ENCODE results near the gene CCL4.
"Not testable (repeated sequence)": the region's sequence is repeated elsewhere in the genome, so short reads cannot be mapped to it uniquely, and the experiment has no call there.

Gene CCL4

DNA sequence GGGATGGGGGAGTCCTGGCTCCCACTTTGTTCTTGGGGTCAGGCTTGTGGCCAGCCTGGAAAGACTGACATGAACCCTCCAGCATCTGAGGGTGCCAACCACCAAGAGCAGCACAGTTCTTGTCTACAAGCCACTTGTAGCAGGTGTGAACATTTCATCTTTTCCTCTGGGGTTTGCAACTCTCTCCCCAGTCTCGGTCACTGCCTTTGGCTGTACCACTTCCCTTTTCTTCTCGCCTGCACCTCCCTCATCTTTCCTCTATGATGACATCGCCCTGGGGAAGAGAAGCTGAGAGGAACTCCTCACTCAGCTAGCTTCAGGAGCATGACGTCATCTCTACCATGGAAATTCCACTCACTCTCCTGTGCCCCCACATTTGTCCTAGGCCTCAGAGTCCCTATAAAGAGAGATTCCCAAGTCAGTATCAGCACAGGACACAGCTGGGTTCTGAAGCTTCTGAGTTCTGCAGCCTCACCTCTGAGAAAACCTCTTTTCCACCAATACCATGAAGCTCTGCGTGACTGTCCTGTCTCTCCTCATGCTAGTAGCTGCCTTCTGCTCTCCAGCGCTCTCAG is at the start of gene CCL4:
CCL4 (plus strand) TSS at position 427 of the 575 bp plus-strand sequence; CDS start at position 506, 79 bp downstream.
- not testable (repeated sequence) for DNase-seq (ENCODE audit: low read depth, low spot score)

DNA sequence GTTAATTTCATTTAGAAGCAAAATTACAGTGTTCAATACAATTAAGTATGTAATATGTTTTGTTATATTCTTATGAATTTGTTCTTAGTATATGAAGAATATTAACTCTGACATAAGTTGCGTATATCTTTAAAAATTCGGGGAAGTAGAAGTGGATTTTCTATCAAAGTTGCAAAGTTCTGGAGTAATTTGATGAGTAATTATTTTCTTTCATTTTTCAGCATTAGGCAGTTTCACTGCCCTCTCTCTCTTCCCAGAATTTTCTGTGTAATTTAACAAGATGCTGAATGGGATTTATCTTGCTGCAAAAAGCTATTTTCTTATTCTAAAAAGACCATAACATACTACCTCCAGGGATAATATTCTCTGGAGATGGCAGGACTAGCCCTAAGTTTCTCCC is 48.5 kb upstream of the CCL4 start:
- DNase-seq (ENCODE audit: low read depth, low spot score), result no peak

DNA sequence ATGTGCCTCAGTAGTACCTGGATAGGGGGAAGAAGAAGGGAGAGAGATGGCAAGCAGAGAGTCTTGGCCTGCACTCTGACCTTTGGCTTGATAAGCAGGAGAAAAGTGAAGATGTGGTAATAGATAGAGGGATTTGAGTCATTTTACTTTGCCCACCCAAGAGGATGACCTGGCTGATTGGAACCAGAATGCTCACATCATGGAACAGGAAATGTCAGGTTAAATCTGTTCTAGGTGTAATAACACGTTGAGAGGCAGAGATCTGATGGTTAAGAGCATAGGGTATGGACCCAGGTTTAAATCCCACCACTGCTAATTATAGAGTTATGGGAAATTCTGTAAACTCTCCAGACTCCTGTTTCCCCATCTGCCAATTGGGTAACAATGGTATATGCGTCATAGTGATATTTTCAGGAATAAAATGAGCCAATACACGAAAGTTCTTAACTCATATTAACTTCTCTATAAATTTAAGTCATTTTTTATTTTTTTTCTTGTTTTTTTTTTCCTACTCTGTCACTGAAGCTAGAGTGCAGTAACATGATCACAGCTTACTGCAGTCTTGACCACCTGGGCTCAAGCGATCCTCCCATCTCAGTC is 47.6 kb upstream of the CCL4 start:
- no peak for DNase-seq (ENCODE audit: low read depth, low spot score)

DNA sequence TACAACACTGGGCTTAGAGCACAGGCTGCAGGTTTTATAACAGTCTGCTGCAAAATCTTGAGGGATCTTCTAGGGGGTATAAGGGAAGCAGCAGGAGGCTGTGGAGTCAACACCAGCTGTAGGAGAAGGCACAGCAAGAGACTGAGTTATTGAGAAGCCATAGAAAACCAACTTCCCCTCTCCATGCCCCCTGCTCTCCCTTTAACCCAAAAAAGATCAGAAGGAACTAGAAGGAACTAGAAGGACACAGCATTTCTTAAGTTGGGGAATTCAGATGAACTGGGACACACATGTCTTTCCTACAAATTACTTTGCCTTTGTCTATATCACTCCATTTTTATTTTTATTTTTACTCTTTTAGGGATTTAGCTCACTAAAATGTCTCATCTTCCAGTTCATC is 45.7 kb upstream of the CCL4 start:
- DNase-seq (ENCODE audit: low read depth, low spot score), result no peak

DNA sequence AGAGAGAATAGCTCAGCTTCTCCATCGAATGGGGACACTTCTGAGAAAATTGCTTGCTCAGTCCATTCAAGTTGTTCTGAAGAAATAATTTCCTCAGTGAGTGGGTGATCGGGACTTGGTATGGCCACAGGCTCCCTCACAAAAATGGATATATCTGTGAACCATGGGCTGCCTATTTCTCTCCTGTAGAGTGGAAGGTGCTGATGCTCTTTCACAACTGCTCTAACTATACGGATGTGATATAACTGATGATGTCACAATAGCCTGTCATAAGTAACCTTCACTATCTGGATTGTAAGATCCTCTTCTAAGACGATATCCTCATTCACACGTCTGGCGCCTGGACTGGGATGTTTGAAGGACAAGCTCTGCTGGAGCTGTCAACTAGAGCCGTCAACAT is 44.2 kb upstream of the CCL4 start:
- no peak for DNase-seq (ENCODE audit: low read depth, low spot score)

DNA sequence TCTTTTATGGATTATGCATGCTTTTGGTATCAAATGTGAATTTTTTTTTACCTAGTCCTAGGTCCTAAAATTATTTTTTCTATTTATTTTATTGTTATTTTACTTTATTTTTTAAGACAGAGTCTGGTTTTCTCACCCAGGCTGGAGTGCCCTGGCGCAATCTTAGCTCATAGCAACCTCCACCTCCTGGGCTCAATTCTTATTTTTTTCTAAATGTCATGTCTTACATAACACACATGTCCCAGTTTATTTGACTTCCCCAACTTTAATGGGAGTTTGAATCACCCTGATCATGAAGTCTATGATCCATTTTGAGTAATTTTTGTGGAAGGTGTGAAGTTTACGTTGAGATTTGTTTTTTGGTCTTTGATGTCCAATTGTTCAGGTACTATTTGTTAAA is 42.8 kb upstream of the CCL4 start:
- DNase-seq (ENCODE audit: low read depth, low spot score), result no peak

DNA sequence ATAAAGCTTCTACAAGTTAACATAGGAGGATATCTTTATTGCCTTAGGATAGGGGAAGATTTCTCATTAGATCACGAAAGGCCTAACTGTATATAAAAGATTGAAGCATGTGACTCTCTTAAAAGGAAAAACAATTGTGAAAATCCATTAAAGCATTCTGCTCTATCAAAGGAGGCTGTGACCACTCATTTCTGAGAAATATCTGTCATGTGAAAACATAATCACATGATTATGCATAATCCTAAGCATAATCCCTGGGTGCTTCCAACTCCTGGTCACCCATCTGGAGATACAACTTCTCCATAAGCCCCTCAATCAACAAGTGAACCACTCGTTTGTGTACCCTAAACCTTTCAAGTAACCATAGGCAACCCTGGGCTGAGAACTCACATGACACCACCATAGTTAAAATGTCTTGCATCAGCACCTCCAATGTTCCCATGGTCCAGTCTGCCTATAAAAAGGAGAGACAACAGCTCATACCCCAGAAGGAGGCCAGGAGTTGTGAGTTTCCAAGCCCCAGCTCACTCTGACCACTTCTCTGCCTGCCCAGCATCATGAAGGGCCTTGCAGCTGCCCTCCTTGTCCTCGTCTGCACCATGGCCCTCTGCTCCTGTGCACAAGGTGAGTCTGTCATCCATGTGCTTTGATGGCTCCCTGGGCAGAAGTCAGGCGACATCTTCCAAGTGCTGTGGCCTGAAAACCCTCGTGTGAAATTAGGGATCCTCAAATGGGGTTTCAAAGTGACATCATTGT is 39.7 kb upstream of the CCL4 start, which contains the start of gene CCL18:
CCL18 (plus strand) TSS at position 487 of the 756 bp plus-strand sequence; CDS start at position 558, 71 bp downstream.
- DNase-seq (ENCODE audit: low read depth, low spot score), result no peak

DNA sequence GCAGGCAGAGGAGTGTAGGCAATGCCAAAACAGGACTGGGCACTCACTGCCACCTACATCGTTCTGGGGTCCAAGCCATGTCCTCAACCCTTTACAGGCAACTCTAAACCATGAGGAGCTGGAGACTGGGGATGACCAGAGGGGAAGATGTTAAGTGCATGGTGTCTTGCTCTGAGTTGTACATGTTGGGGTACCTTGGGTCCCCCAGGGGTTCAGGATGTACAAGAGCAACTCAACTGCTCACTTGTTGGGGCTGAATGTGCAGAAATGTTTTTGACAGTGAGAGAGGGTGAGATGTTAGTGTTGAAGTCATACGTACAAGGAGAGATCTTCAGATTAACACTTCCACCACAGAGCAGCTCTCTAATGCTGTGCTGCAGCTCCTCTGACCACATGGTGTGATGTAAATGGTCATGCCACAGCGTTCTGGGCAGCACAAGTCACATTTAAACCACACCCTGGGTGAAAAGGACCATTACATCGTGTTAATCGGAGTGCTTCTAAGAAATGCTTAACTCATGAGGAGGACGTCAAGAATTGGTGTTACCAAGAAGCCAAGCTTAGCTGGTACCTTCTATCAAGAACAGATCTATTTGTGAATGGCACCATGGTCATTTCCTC is 37.2 kb upstream of the CCL4 start:
- no peak for DNase-seq (ENCODE audit: low read depth, low spot score)

DNA sequence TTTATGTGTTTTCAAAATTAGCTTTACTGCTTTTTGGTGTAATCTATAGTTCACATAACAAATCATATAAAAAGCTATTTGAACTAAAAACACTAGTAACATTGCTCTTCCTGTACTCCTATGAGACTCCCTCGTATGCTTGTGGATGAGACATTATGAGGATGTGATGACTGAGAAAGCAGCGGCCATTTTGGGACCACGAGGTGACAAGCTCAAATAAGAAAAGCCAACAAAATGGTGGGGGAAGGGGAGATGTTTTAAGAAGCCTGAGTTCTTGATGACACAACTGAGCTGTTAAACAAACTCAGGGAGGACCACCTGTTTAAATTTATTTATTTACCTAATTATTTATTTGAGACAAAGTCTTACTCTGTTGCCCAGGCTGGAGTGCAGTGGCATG is 35.1 kb upstream of the CCL4 start:
- DNase-seq (ENCODE audit: low read depth, low spot score), result no peak

DNA sequence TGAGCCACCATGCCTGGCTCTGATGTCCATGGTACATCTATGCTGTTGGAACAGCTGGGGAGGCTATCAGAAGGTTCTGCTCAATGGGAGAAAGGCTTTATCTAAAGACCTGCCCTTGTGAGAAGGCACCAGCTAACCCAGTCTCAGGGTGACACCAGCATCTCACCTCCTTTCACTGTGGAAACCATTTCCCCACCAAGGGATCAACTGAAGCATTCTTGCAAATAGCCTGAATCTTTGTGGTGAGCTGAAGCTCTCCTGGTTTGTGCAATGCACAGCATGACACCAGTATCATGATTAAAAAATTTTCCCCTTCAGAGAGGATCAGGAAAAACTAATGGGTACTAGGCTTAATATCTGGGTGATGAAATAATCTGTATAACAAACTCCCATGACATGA is 34.5 kb upstream of the CCL4 start:
- DNase-seq (ENCODE audit: low read depth, low spot score), result no peak

DNA sequence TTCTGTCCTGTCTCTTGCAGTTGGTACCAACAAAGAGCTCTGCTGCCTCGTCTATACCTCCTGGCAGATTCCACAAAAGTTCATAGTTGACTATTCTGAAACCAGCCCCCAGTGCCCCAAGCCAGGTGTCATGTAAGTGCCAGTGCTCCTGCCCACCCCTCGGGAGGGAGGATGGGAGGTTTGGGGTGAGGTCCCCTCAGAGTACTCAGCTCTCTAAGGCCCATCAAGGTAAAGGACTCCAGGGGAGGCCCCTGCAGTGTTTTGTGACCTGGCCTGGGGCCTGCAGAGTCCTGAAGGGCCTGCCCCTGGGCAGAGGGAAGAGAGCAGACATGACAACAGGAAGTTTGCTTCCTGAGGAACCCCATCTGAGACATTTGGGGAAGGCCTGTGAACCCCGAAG is 33.2 kb upstream of the CCL4 start:
- no peak for DNase-seq (ENCODE audit: low read depth, low spot score)

DNA sequence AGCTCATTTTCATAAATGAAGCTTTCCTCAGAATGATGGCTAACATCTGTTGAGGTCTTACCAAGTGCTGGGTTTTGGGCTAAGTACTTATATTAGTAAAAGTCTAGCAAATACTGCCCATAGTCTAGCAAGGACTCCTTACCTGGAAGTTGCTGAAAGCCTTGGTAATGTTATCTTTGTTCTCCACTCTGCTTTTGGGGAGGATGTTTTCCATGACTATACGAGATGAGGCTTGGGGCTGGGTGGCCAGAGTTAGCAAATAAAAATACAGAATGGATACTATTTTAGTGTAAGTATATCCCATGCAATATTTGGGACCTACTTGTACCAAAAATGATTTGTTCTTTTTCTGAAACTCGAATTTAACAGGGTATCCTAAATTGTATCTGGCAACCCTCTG is 31.9 kb upstream of the CCL4 start:
- no peak for DNase-seq (ENCODE audit: low read depth, low spot score)

DNA sequence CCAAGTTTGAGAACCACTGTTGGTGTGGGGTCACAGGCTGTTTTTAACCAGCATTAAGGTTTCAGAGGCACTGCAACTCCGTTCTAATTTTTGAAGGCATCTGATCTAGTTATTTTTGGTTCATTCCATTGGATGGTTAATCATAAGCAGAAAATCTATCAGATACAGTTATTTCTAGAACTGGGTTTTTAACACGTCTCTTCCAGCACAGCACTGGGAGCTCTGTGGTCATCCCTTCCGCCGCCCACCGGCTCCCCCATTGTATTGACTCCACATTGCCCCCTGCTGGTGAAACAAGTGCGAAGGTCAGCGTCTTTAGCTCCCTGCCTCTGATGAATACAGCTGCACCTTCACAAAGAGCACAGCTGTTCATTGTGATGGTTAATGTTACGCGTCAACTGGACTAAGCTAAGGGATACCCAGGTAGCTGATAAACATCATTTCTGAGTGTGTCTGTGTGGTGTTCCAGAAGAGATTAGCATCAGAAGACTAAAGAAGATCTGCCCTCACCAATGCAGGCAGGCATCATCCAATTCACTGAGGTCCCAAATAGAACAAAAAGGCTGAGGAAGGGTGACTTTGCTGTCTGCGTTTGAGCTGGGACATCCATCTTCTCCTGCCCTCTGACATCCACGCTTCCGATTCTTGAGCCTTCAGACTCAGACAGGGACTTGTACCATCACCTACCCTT is 31.1 kb upstream of the CCL4 start:
- DNase-seq (ENCODE audit: low read depth, low spot score), result peak; percentile 74

DNA sequence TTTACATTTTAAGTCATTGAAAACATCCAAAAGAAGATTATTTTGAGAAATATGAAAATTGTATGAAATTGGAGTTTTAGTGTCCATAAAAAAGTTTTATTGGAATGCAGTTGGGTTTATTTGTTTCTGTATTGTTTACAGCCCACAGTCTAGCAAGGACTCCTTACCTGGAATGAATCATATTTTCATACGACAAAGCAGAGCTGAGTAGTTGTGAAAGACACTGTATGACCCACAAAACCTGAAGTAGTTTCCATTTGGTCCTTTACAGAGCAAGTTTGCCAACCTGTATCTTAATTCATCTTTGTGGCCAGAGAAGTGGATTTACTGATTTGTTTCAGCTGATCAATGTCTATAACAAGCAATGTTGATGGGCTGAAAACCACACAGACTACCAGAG is 29.3 kb upstream of the CCL4 start:
- no peak for DNase-seq (ENCODE audit: low read depth, low spot score)

DNA sequence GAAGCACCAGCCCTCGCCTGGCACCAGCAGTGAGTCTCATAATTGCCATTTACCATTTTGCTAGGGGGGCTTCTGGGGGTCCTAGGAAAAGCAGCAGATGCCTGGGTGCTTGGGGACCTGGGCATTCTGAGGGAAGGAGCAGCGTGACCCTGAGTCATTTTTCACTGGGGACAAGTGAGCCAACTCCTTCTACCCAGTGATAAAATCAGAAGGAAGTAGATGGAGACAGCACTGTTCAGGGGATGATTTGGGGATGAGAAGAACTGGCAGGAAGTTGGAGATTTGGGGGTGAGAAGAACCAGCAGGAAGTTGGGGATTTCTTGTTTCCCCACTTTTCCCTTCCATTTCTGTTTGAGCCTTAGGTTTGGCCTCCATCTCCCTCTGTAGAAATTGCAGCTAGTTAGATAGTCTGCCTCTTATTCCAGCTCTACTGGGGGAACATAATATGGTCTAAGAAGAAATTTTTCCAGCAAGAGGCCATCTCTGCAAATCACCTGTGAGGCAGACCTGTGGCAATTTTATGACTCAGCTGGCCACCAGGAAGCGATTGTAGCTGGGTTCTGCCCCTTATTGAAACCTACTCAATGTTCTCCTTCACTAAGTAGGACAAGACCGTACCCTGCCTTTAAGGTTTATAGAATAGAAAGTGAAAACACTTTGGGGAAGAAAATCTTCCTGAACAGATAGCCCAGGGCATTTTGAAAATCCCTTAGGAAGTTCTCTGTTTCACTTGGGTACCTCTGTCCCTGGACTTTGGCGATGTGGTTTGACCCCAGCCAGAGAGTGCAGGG is 21.8 kb upstream of the CCL4 start:
- not testable (repeated sequence) for DNase-seq (ENCODE audit: low read depth, low spot score)

DNA sequence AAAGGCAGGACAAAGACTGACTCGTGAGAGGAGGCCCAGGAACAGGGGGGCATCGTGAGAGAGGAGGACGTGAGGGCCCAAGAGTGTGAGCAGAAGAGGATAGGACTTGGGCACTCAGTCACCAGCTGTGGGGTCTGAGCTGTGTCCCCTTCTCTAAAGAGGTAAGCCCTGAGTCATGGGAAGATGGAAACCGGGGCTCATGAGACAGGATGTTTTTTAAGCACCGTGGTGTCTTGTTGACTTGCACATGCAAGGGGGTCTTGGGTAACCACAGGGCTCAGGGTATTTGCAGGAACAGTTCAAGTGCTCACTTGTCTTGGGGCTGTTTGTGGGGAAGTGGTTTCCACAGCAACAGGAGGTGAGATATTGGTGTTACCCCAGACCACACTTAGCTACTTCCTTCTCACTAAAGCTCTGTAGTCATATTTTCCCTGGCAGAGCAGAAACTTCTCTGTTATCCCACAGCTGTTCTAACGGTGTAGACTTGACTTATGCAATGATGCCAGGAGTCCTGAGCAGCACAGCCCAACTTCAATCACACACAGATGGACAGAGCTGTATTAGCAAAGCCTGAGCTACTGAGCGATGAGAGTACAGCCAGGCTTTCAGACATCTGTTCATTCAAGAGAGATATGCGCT is 21.0 kb upstream of the CCL4 start:
- DNase-seq (ENCODE audit: low read depth, low spot score), result not testable (repeated sequence)

DNA sequence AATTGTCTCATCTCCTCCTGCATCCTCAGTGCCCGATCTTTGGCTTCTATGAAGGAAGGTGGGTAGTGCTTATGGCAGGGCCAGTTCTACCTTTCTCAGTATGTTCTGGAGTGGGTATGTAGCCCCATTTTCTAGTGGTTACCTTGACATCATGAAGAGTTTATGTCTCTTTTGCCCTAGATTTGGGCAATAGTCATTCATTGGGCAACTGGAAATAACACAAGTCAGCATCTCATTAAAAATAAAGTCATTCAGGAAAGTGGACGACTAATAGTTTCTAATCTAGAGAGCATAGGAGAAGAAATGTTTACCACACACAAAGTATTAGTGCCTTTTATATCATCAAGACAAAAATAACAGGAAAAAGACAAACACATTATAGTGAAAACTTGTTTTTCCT is 19.9 kb upstream of the CCL4 start:
- DNase-seq (ENCODE audit: low read depth, low spot score), result not testable (repeated sequence)

DNA sequence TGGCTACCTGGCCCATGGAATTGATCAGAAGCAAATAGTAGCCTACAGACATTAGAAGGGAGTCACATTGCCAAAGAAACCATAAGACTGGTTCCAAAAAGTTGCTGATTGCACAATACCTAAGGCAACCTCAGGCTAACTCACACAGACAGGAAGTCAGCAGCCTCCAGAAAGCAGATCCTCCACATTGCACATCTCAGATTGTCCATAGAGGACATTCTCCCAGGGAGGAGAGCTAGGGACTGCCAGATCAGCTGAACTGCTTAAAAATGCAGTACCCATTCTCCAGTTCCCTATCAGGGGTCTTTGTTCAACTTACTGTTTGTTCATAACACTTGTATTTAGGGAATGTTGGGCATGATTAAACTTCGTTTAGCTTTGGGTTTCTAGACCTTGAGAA is 17.9 kb upstream of the CCL4 start:
- no peak for DNase-seq (ENCODE audit: low read depth, low spot score)

DNA sequence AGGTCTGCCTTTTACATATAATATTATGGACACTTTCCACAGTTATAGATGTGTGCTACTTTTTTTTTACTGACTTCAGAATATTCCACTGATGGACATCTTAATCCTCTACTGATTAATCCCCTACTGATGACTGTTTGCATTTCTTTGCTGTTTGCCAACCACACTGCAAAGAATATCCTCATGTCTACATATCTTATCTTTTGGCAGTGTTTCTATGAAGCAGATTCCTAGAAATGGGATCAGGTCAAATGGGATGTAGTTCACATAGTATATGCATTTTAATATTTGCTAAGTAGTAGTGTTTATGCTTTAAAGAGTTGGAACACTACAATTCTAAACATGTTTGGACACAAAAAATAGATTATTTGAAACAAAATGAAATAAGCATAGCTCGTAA is 16.8 kb upstream of the CCL4 start:
- no peak for DNase-seq (ENCODE audit: low read depth, low spot score)

DNA sequence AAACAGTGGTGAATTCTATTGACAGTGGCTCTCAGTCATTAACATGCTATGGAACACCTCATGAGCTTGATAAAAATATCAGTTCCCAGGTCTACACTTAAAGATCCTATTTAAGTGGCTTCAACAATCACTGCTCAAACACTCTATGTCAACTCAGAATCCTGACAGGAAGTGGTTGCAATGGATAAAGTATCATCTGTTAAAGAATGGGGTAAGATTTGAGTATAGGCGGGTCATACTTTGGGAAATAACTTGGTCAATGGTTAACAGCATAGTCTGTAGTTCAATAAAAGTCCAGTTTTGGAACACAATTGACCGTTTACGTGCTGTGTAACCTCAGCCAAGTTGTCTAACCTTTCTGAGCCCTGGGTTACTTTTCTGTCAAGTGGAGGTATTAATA is 16.2 kb upstream of the CCL4 start:
- not testable (repeated sequence) for DNase-seq (ENCODE audit: low read depth, low spot score)
